Measurements from ENCODE around the gene ZNF527.
"Not testable (repeated sequence)": the region's sequence is repeated elsewhere in the genome, so short reads cannot be mapped to it uniquely, and the experiment has no call there.

Gene ZNF527

GRCh38 chr19:37370880-37371661 is at the start of gene ZNF527:
Gene ZNF527, plus strand, starts transcription at chr19:37371099. Its CDS starts 3,100 bp downstream, at chr19:37374199.
- DNase-seq: peak; percentile 98

GRCh38 chr19:37329686-37330085 is 41.2 kb upstream of the ZNF527 start:
- DNase-seq: no peak

GRCh38 chr19:37332839-37333238 is 38.1 kb upstream of the ZNF527 start:
- no peak for DNase-seq

GRCh38 chr19:37333457-37333856 is 37.4 kb upstream of the ZNF527 start:
- DNase-seq: no peak

- DNase-seq: peak; percentile 91
Measured at GRCh38 chr19:37334179-37335071, 36.5 kb upstream of the ZNF527 start.

- no peak for DNase-seq
Measured at GRCh38 chr19:37342753-37343152, 28.1 kb upstream of the ZNF527 start.

- DNase-seq: no peak
Measured at GRCh38 chr19:37346091-37346490, 24.8 kb upstream of the ZNF527 start.

GRCh38 chr19:37348060-37348459 is 22.8 kb upstream of the ZNF527 start:
- no peak for DNase-seq

- no peak for DNase-seq
Measured at GRCh38 chr19:37353968-37354367, 16.9 kb upstream of the ZNF527 start.

GRCh38 chr19:37355901-37356300 is 15.0 kb upstream of the ZNF527 start:
- no peak for DNase-seq

- DNase-seq: no peak
Measured at GRCh38 chr19:37361994-37362393, 8.9 kb upstream of the ZNF527 start.

- peak; percentile 1 for DNase-seq
Measured at GRCh38 chr19:37362733-37363132, 8.2 kb upstream of the ZNF527 start.

- DNase-seq: not testable (repeated sequence)
Measured at GRCh38 chr19:37370386-37370879, 466 bp upstream of the ZNF527 start.

GRCh38 chr19:37389234-37389633 is 18.3 kb downstream of the ZNF527 start:
- no peak for DNase-seq

GRCh38 chr19:37391399-37391798 is 20.5 kb downstream of the ZNF527 start:
- DNase-seq: not testable (repeated sequence)

- DNase-seq: no peak
Measured at GRCh38 chr19:37401078-37401477, 30.2 kb downstream of the ZNF527 start.

GRCh38 chr19:37403403-37403802 is 32.5 kb downstream of the ZNF527 start:
- DNase-seq: no peak

- DNase-seq: not testable (repeated sequence)
Measured at GRCh38 chr19:37406140-37406846, 35.4 kb downstream of the ZNF527 start.

- DNase-seq: no peak
Measured at GRCh38 chr19:37412700-37413099, 41.8 kb downstream of the ZNF527 start.

GRCh38 chr19:37413313-37414084 is 42.6 kb downstream of the ZNF527 start:
- no peak for DNase-seq

All from CD4-positive, alpha-beta T cell treated with Interleukin-12 subunit alpha and Interleukin-12 subunit beta, for 1 hour (primary cell).